ENCODE data around the gene KAZN. TPM values are rescaled to one million over a fixed set of nuclear protein-coding genes. Genes with fewer than 3 reads are reported as not detected.
A peak's percentile ranks its signal among the peaks of the same experiment; 100 is the strongest.

Gene KAZN
- total RNA-seq, 1 experiment from 2014 or later = 2.7 TPM

DNA sequence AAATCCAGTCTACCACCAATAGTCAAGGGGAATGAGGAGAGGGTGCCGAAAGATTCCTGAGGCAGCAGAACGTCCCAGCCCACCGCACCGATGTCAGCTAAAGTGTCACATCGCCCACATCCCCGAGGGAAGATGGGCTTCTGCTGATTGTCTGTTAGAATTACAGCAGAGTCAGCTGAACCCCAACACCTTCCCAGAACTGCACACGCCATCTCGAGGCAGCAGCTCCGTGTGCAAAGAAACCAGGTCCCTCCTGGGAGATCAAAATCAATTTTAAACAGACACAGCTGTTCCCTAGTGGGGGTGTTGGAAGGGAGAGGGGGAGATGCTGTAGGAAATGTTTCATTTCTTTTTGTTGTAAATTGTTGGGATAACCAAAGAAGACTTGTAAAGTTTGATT lies 12.8 kb upstream of the KAZN start:
- no peak for DNase-seq (ENCODE audit: low read depth)

DNA sequence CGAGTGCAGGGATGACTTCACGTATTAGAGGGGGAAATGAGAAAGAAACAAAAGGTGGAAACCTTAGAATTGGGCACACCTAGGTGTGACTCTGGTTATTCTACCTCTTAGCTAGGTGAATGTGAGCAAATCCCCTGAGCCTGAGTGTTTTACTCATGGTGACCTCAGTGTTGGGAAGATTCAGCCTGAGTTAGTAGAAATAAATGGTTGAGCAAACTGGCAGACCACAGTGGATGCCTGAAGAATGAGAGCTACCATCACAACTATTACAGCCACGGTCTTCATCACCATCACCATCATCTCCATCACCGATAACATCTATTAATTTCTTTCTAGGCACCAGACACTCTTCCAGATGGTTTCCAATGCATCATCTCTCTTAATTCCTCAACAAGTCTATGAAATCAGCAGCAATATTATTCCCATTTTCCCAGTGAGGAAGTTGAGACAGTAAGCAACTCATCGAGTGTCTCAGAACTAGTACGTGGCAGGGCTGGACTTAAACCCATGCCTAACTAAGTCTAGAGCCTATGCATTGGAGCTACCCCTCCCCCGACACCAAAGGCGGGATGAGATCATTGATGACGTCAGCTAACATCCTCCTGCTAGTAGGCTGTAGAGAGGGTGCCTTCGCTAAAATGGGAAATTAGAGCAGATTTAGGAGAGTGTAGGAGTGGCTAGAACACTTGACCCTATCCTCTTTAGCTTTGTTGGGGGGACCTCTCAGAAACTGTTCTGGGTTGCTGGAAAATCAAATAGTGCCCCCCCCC lies 7.9 kb upstream of the KAZN start:
- DNase-seq (ENCODE audit: low read depth) = peak; percentile 19

DNA sequence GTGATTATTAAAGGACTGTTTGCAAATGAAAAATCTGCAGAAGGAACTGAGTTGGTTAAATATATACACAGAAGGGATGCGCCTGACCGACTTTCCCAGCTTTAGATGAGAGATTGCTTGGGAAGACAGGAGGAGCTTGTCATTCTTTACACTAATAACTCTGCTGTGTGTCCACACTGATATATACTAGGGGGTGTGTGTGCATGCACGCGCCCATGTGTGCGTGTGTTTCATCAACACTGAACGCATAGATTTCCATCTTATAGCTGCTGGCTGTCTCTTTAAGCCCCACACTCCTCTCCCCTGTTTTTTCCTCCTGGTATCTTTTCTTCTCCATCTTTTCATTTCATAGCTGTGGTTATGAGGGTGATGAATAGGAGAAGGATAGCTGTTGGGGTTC lies 6.9 kb upstream of the KAZN start:
- DNase-seq (ENCODE audit: low read depth) = no peak

DNA sequence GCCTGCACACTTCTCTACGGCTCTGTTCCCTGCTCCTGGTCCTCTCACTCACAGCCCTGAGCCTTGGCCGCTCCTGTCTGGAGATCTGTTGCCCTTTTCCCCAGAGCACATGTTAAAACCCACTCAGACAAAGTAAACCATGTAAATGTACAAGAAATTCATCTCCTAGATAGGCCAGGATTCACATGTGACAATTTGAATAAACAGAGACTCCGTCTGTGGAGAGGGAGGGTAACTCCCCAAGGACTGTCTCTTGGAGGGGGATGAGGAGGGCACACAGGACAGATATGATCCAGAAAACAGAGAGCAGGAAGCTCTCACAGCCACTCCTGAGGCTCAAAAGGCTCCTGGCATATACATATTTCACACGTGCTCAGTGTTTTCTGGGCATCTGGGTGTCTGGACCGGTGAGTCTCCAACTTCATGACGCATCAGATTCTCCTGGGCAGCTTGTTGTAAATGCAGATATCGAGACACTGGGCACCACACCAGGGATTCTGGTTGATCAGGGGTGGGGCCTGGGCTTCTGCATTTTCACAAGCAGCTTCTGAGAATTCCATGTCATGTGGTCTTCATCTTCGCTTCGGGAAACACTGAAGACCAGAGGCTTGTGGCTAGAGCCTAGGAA lies 6.4 kb upstream of the KAZN start:
- DNase-seq (ENCODE audit: low read depth) = no peak

DNA sequence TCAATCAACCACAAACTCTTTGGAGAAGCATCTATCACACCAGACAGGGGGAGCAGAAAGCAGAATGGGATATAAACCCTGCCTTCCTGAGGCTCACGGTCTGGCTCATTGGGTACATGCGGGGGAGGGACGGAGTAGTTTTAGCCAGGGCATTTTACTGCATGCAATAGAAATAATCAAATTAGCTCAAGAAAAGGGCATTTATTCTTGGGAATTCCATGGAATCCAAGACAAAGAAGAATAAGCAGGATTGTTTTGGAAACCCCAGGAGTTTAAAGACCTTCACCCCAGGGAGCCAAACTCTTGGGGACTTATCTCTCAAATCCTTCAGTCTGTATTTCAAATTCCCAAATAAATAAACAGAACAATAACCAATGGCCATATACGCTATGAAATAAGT lies 5.2 kb upstream of the KAZN start:
- DNase-seq (ENCODE audit: low read depth) = no peak

DNA sequence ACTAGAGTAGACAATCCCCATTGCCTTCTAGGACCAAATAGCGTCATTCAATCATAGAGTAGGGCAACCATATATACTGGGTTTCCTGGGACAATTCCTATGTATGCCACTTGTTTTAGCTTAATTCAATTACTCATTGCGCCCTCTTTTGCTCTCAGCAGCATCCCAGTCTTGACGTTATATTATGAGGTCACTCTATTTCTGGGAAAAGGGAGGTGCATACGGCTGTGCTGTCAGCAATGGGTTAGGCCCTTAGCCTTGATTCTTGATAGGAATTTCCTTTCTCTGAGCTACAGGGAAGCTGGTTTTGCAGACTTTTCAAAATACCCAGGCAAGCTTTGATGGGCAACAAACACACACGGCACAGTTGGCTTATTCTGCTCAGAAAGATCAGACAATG lies 4.4 kb upstream of the KAZN start:
- DNase-seq (ENCODE audit: low read depth) = no peak

DNA sequence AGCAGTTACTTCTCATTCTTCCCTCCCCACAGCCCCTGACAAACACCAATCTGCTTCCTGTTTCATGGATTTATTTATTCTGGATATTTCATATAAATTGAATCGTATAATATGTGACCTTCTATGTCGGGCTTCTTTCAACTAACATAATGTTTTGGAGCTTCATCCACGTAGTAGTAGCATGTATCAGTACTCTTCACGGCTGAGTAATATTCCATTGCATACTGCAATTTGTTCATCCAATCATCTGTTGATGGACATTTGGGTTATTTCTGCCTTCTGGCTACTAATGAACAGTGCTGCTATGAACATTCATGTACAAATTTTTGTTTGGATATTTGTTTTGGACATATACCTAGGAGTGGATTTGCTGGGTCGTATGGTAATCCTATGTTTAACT lies 1.9 kb upstream of the KAZN start:
- no peak for DNase-seq (ENCODE audit: low read depth)

DNA sequence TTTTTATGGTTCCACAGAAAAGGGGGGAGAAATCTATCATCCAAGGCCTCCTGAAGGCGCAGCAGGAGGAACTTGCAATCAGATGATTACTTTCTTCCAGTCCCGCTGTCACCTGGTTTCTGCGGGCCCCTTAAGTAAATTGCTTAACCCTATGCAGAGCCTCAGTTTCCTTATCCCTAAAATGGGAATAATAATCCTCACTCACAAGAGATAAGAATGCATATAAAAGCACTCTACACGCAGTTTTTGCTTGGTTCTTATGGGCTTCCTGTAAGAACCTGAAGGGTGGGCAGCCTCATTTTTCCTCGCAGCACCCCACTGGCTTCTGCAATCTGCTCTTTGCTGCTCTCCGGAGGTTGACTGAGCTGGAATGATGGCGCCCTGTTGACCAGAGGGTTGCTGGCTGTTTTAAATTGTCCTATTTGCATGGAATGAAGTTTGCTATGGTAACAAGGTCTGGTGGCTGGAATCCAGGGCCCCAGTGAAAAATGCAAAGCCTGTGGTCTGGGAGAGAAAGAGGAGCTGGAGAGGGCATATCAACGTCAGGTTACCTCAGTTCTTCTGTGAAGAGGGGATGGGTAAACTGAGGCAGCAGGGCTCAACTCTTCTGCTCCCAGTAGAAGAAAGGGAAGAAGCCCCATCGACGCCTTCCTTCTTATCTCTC lies 1.0 kb upstream of the KAZN start:
- DNase-seq (ENCODE audit: low read depth) = no peak

DNA sequence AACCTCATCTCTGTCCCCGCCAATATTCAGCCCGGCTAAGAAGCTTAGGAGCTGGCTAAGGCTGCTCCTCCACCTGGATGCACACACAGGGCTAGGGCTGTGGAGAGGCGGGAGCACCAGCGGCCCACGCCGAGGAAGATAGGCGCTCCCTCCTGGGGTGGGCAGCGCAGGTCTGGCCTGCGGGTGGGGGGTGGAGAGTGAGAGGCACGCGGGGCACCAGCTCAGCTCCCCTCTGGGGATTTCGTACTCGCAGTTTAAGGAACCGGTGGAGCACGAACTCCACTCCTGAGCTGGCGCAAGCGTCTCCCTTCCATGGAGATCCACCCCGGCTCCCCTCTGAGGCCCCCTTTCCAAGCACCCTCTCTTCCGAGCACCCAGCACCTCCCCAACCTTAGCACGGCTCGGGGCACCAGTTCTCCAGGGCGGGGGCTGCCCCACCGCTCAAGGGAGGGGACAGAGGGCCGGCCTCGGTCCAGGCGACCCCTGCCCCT lies 433 bp upstream of the KAZN start:
- DNase-seq (ENCODE audit: low read depth) = no peak

DNA sequence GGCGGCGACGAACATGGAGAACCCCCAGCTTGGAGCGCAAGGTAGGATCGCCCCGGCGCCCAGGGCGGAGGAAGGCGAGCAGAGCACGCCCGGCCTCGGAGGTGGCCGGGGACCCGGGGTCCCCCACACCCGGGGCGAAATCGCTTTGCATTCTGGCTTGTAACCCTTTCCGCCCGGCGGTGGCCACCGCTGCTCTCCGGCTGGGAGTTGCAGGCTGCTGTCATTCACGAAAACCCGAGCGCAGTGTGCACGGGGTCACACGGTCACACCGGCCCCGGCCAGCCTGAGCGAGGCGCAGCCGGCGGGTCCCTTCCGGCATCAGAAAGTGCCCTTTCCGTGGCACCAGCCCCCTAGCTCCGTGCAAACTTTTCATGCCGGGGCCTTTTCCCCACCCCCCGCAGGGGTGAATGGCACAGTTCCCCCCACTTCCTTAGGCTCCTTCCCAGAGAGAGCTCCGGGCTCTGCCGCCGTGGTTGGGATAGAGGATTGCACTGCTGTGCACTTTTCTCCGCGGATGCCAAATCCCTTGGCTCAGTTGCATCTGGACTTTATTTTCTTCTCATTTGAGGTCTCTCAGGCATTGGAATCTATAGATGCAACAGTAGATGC lies 802 bp downstream of the KAZN start:
- DNase-seq (ENCODE audit: low read depth) = no peak

DNA sequence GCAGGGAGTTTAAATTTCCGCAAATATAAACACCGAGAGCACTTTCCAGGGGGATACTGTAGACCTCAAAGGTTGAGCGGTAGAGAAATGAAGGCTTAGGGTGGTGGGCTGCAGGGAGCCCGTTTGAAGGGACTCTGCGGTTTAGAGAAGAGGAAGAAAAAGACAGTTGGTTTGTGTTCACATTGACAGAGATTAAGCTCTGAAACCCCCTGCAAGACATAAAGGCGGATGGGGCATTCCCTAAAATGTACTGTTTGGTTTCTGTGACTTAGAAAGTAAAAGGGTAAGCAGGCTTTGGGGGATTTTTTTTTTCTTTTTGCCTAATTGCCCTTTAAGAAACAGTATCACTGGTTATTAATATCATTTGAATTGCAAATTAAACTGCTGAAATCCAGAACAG lies 1.3 kb downstream of the KAZN start:
- no peak for DNase-seq (ENCODE audit: low read depth)

DNA sequence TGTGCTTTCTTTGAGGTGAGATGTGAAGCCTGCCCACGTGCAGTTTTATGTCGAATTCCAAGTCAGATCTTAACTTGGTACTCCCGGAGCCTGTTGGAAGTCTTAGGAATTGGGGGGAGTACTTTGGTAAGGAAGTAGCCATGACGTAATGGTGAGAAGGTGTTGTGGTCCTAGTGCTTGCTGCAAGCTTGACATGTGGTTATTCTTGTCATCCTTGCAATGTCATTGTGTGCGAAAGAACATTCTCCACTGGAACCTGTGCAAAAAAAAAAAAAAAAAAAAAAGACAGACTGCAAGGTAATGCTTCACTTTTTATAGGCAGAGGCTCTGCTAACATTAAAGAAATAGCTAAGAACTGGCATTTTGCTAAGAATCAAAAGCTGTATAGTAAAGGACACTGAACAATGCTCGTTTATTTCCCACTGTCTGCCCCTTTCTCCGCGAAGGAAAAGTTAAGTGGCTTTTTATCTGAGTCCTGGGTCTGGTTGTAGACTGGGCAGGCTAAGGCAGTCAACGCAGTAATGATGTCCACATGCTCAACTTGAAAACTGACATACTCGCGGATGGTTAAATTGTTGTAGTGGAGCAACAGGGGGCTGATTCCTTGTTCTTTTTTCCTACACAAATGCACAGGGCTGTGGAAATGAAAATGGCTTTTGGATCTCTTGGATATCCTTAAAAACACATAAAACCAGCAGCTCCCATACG lies 2.1 kb downstream of the KAZN start:
- no peak for DNase-seq (ENCODE audit: low read depth)

DNA sequence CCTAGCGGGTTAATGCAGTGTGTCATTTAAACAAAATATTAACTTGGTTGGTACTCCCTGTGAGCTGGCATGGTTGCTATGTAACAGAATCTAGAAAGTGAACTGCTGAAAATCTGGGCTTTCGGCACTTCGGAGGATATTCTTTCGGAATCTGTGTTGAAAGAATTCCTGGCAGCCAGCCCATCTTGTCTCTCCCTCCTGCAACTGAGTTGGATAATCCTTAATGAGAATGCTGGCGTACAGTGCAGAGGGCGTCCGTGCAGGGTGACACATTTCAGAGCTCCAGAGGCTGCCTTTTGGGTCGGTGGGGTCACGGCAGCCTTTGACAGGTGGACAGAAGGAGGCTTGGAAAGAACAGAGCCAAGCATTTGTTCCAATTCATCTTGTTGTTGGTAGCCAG lies 3.7 kb downstream of the KAZN start:
- DNase-seq (ENCODE audit: low read depth) = no peak

DNA sequence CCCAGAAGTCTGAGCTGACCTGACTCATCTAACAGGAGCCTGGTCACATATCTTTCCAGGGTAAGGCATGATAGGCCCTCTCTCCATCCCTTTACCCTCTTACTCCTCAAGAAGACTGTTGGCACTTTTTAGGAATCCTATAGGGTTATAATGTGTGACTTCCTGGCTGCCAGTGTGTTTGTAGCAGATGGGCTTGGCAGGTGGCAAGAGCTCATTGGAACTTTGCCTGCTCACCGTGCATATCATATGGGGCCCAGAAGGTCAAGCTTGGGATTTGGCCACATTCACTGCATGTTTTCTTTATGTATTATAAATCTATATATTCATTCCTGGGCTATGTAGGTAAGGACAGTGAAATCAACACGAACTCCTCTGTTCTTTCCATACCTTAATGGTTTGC lies 5.2 kb downstream of the KAZN start:
- DNase-seq (ENCODE audit: low read depth) = no peak

DNA sequence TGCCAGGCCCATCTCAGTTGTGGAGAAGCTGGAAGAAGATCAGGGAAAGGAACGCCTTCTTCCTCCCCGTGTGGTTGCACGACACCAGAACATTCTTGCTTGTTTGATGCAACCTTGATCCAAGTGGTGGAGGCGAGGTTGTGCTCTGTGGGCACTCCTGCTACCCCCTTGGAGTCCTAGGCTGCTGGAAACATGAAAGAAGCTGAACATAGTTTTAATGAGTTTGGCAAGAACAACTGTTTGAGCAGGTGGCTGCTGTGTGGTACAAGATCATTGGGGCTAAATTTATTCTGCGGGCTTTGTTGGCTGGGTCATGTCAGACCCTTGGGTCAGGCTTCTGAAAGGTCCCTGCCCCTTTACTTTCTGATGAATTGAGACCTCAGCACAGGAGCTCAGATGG lies 5.9 kb downstream of the KAZN start:
- DNase-seq (ENCODE audit: low read depth) = no peak

DNA sequence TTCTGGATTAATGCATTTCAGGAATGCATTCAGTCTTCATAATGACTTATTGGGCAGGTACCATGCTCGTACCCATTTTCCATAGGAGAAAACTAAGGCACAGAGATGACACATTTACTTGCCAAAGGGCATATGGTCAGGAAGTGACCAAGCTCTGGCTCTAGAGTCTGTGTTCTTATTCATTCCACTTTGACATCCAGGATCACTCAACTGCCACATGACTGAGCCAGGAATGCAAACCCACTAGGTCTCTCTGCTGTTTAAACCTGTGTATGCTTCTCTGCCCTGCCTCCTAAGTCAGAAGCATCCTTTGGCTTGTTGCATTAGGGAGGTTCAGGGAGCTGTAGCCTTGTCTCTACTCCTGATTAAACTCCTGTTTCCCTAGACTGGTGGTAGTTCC lies 7.5 kb downstream of the KAZN start:
- DNase-seq (ENCODE audit: low read depth) = no peak

DNA sequence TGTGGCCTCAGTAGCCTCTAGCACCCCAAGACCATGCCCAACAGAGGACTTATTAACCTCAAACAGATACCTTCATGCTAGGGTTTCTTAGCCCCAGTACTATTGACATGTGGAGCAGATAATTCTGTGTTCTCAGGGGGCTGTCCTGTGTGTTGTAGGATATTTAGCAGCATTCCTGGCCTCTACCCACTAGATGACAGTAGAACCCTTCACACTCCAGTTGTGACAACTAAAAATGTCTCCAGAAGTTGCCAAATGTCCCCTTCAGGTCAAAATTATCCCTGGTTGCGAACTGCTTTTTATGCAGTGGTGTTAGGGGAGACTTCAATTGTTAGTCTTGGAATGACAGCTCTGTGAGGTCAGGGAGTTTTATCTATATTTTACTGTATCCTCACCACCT lies 8.1 kb downstream of the KAZN start:
- DNase-seq (ENCODE audit: low read depth) = no peak

DNA sequence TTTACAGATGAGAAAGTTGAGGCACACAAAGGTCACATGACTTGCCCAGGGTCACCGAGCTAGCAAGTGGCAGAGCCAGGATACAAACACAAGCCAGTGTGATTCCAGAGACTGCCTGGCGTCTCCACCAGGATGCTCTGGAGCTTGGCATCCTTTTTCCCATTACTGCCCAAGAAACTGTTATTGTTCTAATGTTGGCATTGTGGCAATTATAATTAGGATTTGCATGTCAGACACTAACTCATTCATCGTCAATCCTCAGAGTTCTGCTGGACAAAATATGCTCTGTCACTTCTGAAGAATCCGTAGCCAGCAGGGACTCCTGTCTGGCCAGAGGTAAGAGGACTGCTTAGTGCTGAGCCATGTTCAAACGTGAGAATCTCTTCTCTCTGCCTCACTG lies 8.8 kb downstream of the KAZN start:
- no peak for DNase-seq (ENCODE audit: low read depth)

DNA sequence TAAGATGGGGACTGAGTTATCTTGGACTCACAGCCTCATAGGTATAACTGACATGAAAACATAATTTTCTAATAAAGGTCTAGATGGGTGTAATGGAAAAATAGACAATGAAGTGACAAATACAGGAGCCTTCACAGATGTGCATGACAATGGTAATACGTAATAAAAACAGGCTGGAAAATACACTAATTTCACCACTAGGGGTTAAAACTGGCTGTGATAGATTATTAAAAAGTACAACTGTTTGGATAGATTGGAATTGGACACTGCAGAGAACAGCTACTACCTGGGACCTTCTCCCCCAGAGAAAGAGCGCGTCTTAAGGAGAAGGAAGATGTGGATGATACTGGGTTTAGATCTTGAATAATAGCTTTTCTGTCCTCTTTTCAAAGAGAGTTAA lies 9.8 kb downstream of the KAZN start:
- DNase-seq (ENCODE audit: low read depth) = no peak

DNA sequence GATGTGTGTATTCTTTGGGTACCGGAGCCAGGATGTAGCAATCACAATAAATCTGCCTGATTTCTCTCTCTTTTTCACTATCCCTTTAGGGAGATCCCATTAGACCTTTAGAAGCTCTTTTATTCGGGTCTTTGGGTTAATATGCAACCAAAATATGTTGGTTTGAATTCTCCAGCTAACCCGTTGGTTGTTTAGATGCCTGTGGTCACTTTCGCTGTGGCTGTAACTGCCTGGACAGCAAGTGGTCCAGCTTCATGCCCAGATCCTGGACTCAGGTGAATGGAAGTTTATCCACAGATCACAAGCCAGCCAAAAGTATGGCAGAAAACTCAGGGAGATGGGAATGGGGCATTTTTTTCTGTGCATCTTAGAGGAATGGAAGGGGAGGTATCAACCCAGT lies 12.3 kb downstream of the KAZN start:
- DNase-seq (ENCODE audit: low read depth) = no peak

DNA sequence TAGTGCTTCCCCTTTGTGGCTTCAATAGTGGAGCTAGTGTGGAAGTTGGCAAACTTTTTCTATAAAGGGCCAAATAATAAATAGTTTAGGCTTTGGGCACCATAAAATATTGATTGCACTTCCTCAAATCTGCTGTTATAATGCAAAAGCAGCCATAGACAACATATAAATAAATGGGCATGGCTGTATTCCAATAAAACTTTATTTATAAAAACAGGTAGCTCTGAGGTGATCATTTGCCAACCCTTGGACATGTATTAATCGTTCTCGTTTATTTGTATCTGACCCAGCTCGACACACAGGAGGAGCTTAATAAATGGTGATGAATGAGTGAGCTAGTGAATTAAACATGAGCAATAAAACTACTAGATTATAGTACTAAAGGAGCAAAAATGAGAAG lies 13.3 kb downstream of the KAZN start:
- DNase-seq (ENCODE audit: low read depth) = no peak

DNA sequence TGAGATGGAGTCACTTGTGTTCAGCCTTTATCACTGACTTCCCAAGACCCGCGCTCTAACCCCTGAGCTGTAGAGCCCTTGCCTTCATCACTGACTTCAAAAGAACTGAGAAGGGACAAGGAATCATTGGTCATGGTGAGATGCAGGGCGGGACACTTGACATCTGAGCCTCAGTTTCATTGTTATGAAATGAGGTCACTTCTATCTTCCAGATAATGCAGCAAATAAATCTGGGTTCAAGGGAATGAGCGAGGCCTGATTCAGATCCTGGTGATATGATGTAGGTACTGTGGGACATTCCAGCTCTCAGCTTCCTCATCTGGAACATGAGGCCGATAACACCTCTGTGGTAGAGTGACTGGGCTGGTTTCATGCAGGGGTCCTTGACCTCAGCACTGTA lies 13.8 kb downstream of the KAZN start:
- no peak for DNase-seq (ENCODE audit: low read depth)
